Testis (tissue), 2 donors: ENCODE results near the gene MID1.

ENCODE experiments used
- POLR2A ChIP-seq: fragments of 450-650 bp; IDR thresholded peaks from one replicate; pipeline ENCODE4 v1.6.1; 2017; ENCODE audit warnings: antibody characterized with exemption, mild to moderate bottlenecking, moderate library complexity
- TF ChIP-seq, protein P1 (sequence below), 3 experiments: fragments of 450-650 bp in 2 of 3; fragments of 200-600 bp in 1 of 3; sonication (generic) in 1 of 3; IDR thresholded peaks; one replicate each; pipeline ENCODE4 v1.5.1; 2016 to 2019; ENCODE audit warnings: antibody characterized with exemption in 3 of 3, mild to moderate bottlenecking in 2 of 3, moderate library complexity in 1 of 3

DNA sequence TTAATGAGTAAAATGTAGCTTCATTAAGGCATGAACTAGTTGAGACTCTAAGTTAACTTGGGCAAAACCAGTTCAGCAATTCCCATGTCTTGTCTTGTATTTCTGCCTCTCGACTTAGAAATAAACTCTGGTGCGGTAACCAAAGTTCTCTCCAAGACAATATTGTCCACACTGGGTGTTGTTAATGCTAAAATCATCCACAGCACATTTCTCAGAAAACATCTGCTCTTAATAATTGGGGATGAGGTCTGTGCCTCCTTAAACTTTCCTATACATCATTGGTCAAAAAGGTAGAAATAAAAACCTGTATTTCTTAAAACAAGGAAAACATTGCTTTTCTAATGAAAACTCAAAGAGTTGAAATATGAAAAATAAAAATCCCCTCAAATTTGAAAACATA is 32.9 kb upstream of the MID1 start:
- TF ChIP-seq, protein P1, sequence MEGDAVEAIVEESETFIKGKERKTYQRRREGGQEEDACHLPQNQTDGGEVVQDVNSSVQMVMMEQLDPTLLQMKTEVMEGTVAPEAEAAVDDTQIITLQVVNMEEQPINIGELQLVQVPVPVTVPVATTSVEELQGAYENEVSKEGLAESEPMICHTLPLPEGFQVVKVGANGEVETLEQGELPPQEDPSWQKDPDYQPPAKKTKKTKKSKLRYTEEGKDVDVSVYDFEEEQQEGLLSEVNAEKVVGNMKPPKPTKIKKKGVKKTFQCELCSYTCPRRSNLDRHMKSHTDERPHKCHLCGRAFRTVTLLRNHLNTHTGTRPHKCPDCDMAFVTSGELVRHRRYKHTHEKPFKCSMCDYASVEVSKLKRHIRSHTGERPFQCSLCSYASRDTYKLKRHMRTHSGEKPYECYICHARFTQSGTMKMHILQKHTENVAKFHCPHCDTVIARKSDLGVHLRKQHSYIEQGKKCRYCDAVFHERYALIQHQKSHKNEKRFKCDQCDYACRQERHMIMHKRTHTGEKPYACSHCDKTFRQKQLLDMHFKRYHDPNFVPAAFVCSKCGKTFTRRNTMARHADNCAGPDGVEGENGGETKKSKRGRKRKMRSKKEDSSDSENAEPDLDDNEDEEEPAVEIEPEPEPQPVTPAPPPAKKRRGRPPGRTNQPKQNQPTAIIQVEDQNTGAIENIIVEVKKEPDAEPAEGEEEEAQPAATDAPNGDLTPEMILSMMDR (IDR thresholded peaks at IDR 0.05): no peak
- no peak for TF ChIP-seq POLR2A
